ENCODE measurements around the gene PHRF1. TPM values are rescaled to one million over a fixed set of nuclear protein-coding genes. Genes with fewer than 3 reads are reported as not detected.
"Not testable (repeated sequence)": the region's sequence is repeated elsewhere in the genome, so short reads cannot be mapped to it uniquely, and the experiment has no call there.

Gene PHRF1
- total RNA-seq, 1 experiment from 2014 or later: 45.5 TPM

- DNase-seq (ENCODE audit: low read depth, low spot score); H3K9ac ChIP-seq (ENCODE audit: low read length); intact Hi-C loops (cut with micrococcal nuclease); H2AFZ ChIP-seq (ENCODE audit: low read depth, low read length, poor library complexity, severe bottlenecking); CTCF ChIA-PET; H4K20me1 ChIP-seq (ENCODE audit: insufficient read depth); BruUV-seq (replicated peaks); H3K9me2 ChIP-seq (ENCODE audit: insufficient read depth); H3K9me3 ChIP-seq (ENCODE audit: control insufficient read depth in 1 of 2, insufficient read depth in 1 of 2, low read depth in 1 of 2, low read length in 2 of 2); POLR2A ChIA-PET; H3K27ac ChIP-seq (ENCODE audit: low read depth, low read length); RAD21 ChIA-PET (ENCODE audit: low non-redundant PET in 1 of 2, low total read pairs in 2 of 2, uncharacterized antibody in 2 of 2, unreplicated experiment in 2 of 2); H3K4me1 ChIP-seq (ENCODE audit: control insufficient read depth in 1 of 2, insufficient read depth in 2 of 2, low read length in 2 of 2); H3K4me2 ChIP-seq (ENCODE audit: low read length); H3K4me3 ChIP-seq (replicated peaks in 1 of 2; ENCODE audit: low read depth in 1 of 2, low read length in 2 of 2); H3K79me2 ChIP-seq (ENCODE audit: insufficient read depth, low read length); H3K27me3 ChIP-seq (ENCODE audit: insufficient read depth, low read length); H3K36me3 ChIP-seq (ENCODE audit: control insufficient read depth in 1 of 2, insufficient read depth in 2 of 2, low read length in 2 of 2); ATAC-seq: not testable (repeated sequence)
- TF ChIP-seq EGR1 (IDR thresholded peaks at IDR 0.05; ENCODE audit: low read depth): 0 out of 2 replicates have a peak, but pooled peaks have one; percentile 4
These were observed 71.4 kb downstream of the PHRF1 start for GRCh38 chr11:647672-648158.

- ATAC-seq: no peak
- Histone ChIP-seq H3K27me3 (ENCODE audit: insufficient read depth, low read length) (no peaks in the 10 kb centered on the region), H2AFZ (ENCODE audit: low read depth, low read length, poor library complexity, severe bottlenecking) (no peak overlapping the region), H3K9me2 (ENCODE audit: insufficient read depth) (no peaks in the 10 kb centered on the region), H3K4me3 (replicated peaks in 1 of 2; ENCODE audit: low read depth in 1 of 2, low read length in 2 of 2) (no peak overlapping the region), H3K4me2 (ENCODE audit: low read length) (no peak overlapping the region), H3K9ac (ENCODE audit: low read length) (no peak overlapping the region), H3K79me2 (ENCODE audit: insufficient read depth, low read length) (no peaks in the 10 kb centered on the region), H3K27ac (ENCODE audit: low read depth, low read length) (no peak overlapping the region), H3K4me1 (ENCODE audit: control insufficient read depth in 1 of 2, insufficient read depth in 2 of 2, low read length in 2 of 2) (no peaks in the 10 kb centered on the region), H3K9me3 (ENCODE audit: control insufficient read depth in 1 of 2, insufficient read depth in 1 of 2, low read depth in 1 of 2, low read length in 2 of 2) (no peaks in the 10 kb centered on the region), H4K20me1 (ENCODE audit: insufficient read depth) (no peaks in the 10 kb centered on the region), H3K36me3 (ENCODE audit: control insufficient read depth in 1 of 2, insufficient read depth in 2 of 2, low read length in 2 of 2) (no peaks in the 10 kb centered on the region; a peak in 1 of 4 replicates)
- CTCF ChIA-PET: interaction anchor here (1.2 kb wide), 1 partner anchor 96 kb away, joined by 4 read pairs; no protein-coding TSS in a partner anchor
- no peak for DNase-seq (ENCODE audit: low read depth, low spot score)
- RAD21 ChIA-PET (ENCODE audit: low non-redundant PET in 1 of 2, low total read pairs in 2 of 2, uncharacterized antibody in 2 of 2, unreplicated experiment in 2 of 2): no interaction called here
- POLR2A ChIA-PET: no interaction called here
- no TSS peak for BruUV-seq (replicated peaks)
- no peak for TF ChIP-seq SRF (IDR thresholded peaks at IDR 0.05; ENCODE audit: low read depth)
- no peak for TF ChIP-seq SP1 (IDR thresholded peaks at IDR 0.05; ENCODE audit: low read depth)
- TF ChIP-seq RAD21 (IDR thresholded peaks at IDR 0.05; ENCODE audit: low read depth): no peak
- no peak for TF ChIP-seq POLR2AphosphoS5 (IDR thresholded peaks at IDR 0.05; ENCODE audit: low read depth, low read length)
- TF ChIP-seq POLR2A (IDR thresholded peaks at IDR 0.05; ENCODE audit: borderline replicate concordance, extremely low read depth, insufficient read depth, insufficient read length): no peak
- no peak for TF ChIP-seq EGR1 (IDR thresholded peaks at IDR 0.05; ENCODE audit: low read depth)
- TF ChIP-seq ZNF274 (IDR thresholded peaks at IDR 0.05; ENCODE audit: low read depth, low read length): no peak
- TF ChIP-seq CBX3 (IDR thresholded peaks at IDR 0.05; ENCODE audit: low read depth): no peak
- intact Hi-C loops (cut with micrococcal nuclease): no loop called here
These were observed 74.2 kb downstream of the PHRF1 start for GRCh38 chr11:650482-650881.

- H3K27ac ChIP-seq (ENCODE audit: low read depth, low read length); H3K4me3 ChIP-seq (replicated peaks in 1 of 2; ENCODE audit: low read depth in 1 of 2, low read length in 2 of 2); RAD21 ChIA-PET (ENCODE audit: low non-redundant PET in 1 of 2, low total read pairs in 2 of 2, uncharacterized antibody in 2 of 2, unreplicated experiment in 2 of 2); H3K9ac ChIP-seq (ENCODE audit: low read length); H3K9me3 ChIP-seq (ENCODE audit: control insufficient read depth in 1 of 2, insufficient read depth in 1 of 2, low read depth in 1 of 2, low read length in 2 of 2); H3K4me1 ChIP-seq (ENCODE audit: control insufficient read depth in 1 of 2, insufficient read depth in 2 of 2, low read length in 2 of 2); H3K27me3 ChIP-seq (ENCODE audit: insufficient read depth, low read length); ATAC-seq; H3K9me2 ChIP-seq (ENCODE audit: insufficient read depth); DNase-seq (ENCODE audit: low read depth, low spot score); H2AFZ ChIP-seq (ENCODE audit: low read depth, low read length, poor library complexity, severe bottlenecking); H3K4me2 ChIP-seq (ENCODE audit: low read length); intact Hi-C loops (cut with micrococcal nuclease); H4K20me1 ChIP-seq (ENCODE audit: insufficient read depth); CTCF ChIA-PET; POLR2A ChIA-PET; H3K79me2 ChIP-seq (ENCODE audit: insufficient read depth, low read length); H3K36me3 ChIP-seq (ENCODE audit: control insufficient read depth in 1 of 2, insufficient read depth in 2 of 2, low read length in 2 of 2); BruUV-seq (replicated peaks): not testable (repeated sequence)
These were observed 76.9 kb downstream of the PHRF1 start for GRCh38 chr11:653136-653535.

All from HCT116 (cell line).